GM19351 (cell line): ENCODE measurements around the gene DDRGK1.
"Not testable (repeated sequence)": the region's sequence is repeated elsewhere in the genome, so short reads cannot be mapped to it uniquely, and the experiment has no call there.

Experiments
- ATAC-seq: cut with Tn5 transposase; IDR thresholded peaks from one replicate; pipeline ENCODE4 v1.9.1; 2021; ENCODE audit warnings: mild to moderate bottlenecking, moderate library complexity; ENCODE audit not compliant: unreplicated experiment

DDRGK1 gene

DNA sequence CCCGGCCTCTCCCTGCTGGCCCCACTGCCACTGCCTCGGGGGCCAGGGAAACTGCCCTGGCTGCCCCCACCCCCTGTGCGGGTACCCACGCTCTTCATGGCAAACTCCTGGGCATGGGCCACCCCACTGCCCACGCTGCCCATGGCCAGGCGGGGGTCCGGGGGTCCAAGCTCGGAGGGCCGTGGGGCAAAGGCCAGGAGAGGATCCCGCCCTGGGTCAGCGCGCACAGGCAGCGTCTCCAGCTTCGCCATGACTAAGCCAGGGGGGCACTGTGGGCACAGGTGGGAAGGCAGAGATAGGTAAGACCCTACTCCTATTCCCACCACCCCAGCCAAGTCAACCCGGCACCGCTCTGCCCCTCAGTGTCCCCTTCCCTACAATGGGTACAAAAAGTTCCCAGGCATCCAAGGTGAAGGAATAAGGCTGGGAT is 37.6 kb downstream of the DDRGK1 start:
- ATAC-seq, result no peak

DNA sequence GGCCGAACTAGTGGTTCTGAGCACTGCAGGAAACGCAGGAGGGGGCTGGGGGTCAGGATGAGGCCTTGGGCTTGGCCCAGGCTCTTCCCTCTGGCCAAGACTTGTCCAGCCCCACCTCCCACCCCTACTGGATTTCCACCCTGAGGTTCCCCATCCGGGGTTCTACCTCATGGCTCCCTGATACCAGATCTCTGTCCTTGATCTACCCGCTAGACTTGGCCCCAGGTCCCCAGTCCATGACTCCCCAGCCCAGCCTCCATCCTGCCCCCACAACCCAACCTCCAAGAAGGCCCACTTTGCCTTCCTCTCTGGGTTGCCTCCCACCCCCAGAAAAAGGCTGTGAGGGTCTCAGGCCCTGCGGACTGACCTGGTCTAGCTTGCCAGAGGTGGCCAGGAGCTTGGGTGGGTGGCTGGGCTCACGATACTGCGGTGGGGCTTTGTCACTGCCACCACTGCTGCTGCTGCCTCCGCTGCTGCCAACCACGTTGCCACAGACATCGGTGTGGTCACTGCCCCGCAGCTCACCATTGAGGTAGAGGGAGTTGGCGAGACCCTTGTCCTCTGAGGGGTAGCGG is 38.1 kb downstream of the DDRGK1 start:
- no peak for ATAC-seq

GRCh38 chr20:3165473-3166337 is 38.8 kb downstream of the DDRGK1 start:
- ATAC-seq, result no peak

DNA sequence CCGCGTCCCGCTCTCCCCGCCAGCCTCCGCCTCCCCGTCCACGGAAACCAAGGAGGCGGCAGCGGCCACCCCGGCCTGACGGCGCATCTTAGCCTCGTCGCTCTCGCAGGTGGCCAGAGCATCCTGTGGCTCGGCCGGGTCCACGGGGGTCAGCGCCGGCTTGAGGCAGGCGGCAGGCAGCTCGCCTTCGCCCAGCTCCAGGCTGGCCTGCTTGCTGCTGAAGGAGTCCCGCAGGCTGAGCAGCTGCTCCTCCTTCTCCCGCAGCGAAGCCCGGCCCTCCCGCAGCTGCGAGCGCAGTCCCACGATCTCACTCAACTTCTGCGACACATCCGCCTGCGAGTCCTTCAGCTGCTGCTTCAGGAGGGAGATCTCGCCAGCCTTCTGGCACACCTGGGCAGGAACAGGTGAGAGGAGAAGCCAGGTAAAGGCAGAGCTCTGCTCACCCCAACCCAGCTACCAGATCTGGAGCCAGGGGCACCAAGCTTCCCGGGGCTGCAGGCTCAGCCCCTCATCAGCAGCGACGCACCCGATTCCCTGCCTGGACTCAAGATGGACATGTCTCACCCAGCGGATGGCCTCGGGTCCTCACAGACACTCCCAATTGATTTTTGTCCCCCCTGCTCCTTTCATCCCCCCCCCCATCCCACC is 39.6 kb downstream of the DDRGK1 start:
- ATAC-seq, result no peak

GRCh38 chr20:3164043-3164762 is 40.3 kb downstream of the DDRGK1 start:
- ATAC-seq, result no peak

- ATAC-seq, result no peak
These were observed 41.1 kb downstream of the DDRGK1 start for GRCh38 chr20:3163099-3164042.

DNA sequence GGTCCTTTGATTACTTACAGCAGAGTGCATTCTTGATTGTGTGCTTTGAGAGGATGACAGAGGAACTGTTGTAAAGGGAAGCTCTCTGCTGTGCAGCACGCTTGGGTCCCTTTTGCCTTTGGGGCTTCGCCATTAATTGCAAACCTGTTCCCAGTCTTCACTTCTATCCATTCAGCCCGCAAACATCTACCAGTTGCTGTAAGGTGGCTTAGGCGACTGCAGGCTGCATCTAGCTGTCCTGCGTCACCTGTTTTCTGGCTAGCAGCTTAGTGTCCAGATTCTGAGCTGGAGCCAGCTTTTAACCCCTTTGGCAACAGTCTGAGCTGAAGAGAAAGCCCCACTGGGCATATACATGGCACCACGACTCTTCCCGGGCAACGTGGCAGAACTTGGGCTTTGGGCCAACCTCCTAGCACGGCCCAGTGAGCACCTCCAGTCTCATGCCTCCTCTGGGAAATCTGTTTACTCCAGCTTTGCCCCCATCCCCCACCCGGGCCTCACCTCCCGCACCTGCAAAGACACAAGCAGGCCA is 42.3 kb downstream of the DDRGK1 start:
- no peak for ATAC-seq

DNA sequence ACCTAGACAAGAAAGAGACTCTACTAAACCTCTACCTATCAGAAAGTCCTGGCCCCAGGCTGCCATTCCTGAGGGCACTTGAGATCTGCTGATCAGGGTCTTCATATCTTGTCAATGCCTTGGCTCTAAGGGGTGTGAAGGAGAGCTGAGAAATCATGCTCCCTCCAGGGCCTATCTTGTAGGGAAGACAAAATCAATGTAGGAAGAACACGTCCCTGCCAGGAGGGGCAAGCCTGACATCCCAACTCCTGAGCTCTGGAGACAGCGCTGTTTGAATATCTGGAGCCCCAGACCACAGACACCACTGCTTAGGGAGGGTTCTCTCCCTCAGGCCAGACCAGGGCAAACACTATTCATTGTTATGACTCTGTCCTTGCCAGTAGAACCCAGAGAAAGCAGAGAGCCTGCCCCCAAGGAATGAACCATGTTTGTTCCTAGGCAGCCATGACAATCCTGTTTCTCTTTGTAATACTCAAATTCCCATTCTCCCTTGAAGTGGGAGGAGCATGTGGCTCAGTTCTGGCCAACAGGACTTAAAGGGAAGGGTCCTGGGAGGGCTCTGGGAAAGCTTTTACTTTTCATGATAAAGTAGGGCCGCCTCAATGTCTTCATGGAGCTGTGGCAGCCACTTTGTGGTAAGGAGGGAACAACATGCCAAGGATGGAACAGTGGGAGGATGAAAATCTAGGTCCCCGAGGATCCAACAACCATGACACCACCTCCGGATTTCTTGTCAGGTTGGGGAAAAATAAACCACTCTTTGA is 43.0 kb downstream of the DDRGK1 start:
- no peak for ATAC-seq

DNA sequence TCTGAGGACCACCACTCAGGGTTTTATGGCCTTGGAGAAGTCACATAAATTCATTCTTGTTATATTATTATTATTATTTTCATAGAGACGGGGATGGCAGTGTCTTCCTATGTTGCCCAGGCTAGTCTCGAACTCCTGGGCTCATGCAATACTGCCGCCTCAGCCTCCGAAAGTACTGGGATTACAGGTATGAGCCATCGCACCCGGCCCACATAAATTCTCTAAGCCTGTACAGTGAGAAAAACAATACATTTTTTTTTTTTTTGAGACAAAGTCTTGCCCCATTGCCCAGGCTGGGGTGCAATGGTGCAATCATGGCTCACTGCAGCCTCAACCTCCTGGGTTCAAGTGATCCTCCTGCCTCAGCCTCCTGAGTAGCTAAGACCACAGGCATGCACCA is 44.1 kb downstream of the DDRGK1 start:
- ATAC-seq, result no peak

DNA sequence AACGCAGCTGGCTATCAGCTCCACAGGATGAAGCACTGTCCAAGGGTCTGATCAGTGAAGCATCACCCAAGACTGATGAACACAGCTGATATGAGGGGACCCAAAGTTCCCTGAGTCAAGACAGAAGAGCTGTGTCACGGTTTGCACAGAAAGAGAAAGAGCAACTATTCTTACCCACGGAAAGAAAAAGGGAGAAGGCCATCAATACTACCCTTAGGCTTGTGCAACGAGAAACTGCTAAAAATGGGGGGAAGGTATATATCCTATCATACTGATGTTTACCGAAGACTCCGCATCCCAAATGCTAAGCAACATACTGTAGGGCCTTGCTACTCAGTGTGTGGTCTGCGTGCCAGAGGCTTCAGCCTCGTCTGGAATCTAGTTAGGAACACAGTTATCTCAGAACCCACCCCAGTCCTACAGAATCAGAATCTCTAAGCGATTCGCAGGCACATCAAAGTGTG is 45.5 kb downstream of the DDRGK1 start:
- no peak for ATAC-seq

DNA sequence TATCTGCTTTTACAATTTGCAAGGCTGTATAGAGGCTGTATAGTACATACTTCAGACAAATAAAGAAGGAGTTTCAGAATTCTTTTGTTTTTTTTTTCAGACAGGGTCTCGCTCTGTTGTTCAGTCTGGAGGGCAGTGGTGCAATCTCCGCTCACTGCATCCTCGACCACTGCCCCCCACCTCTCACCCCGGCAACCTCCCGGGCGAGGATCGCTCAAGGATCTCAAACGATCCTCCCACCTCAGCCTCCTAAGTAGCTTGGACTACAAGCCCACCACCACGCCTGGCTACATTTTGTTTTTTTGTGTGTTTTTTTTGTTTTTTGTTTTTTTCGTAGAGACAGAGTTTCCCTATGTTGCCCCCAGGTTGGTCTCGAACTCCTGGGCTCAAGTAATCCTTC is 46.7 kb downstream of the DDRGK1 start:
- no peak for ATAC-seq

DNA sequence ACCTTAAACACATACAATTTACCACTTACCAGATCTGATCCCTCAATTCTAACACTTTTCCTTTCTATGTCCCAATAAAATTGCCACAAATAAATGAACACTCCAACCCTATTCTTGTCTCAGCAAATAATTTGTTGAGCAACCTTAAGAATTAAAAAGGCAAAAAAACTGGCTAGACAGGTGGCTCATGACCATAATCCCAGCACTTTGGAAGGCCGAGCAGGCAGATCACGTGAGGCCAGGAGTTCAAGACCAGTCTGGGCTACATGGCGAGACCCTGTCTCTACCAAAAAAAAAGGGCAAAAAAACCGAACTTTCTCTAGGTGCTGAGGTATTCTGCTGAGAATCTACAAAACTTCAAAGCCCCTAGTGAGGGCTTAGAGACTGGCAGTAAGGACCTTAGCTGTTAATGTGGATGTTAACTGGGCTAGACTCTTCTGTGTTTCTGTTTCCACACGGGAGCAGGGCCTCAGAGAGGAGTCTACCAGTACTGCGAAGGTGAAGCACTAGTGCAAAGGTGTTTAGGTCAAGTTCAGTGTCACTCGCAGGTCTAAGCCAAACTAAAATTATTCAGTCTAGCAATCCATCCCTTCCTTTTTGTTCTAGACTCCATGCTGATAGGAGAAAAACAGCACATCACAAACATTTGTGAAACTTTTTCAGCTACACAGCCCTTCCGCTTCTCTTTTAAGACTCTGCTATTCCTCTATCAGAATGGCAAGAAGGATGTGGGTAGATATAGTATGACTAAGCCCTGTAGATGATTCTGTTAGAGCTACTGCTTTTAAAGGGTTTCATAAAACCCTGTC is 47.5 kb downstream of the DDRGK1 start:
- peak; percentile 74 for ATAC-seq

- ATAC-seq, result not testable (repeated sequence)
These were observed 52.3 kb downstream of the DDRGK1 start for GRCh38 chr20:3152057-3152644.

DNA sequence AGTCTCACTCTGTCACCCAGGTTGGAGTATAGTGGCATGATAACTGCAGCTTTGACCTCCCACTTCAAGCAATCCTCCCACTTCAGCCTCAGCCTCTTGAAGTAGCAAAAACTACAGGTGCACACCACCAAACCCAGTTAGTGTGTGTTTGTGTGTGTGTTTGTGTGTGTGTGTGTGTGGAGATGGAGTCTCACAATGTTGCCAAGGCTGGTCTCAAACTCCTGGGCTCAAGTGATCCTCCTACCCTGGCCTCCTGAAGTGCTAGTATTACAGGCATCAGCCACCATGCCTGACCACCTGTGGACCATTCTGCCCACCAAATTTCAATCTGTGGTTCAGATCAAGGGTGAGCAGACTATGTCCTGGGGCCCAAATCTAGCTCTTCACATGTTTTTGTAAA is 53.6 kb downstream of the DDRGK1 start:
- ATAC-seq, result no peak

GRCh38 chr20:3146732-3147341 is 57.6 kb downstream of the DDRGK1 start:
- ATAC-seq, result no peak

- no peak for ATAC-seq
These were observed 62.7 kb downstream of the DDRGK1 start for GRCh38 chr20:3141757-3142156.
